Lower leg skin (tissue), 4 donors: ENCODE data around the gene HCRT. TPM values are rescaled to one million over a fixed set of nuclear protein-coding genes. Genes with fewer than 3 reads are reported as not detected.
A peak's percentile ranks its signal among the peaks of the same experiment; 100 is the strongest.
"Not testable (repeated sequence)": the region's sequence is repeated elsewhere in the genome, so short reads cannot be mapped to it uniquely, and the experiment has no call there.

Source experiments
- DNase-seq, 2 donors: peaks; one replicate each; pipeline ENCODE4 v3.0.0-alpha.2; 2019; ENCODE audit warnings: low spot score in 2 of 2
- H3K4me3 ChIP-seq: fragments of 200-600 bp; sonication (generic); 2 replicates; pipeline ENCODE4 v1.5.1; 2017; ENCODE audit warnings: mild to moderate bottlenecking, low read depth; ENCODE audit not compliant: poor library complexity, severe bottlenecking
- POLR2A ChIP-seq, 2 donors: fragments of 450-650 bp; IDR thresholded peaks; one replicate each; pipeline ENCODE4 v1.6.1; 2016 to 2017; ENCODE audit warnings: antibody characterized with exemption in 2 of 2, mild to moderate bottlenecking in 1 of 2, moderate library complexity in 1 of 2
- WGBS, 2 donors: methylation state at CpG; one replicate each; pipeline ENCODE4 v1.1.5; 2018; 5-methylcytosine and 5-hydroxymethylcytosine counted together
- intact Hi-C: fragments of 100-400 bp; cut with DNase I; formaldehyde crosslinking; loops from one replicate; pipeline ENCODE4 v1.15.0; 2023; ENCODE audit warnings: low total_unique reads
- total RNA-seq, 4 donors: library from RNA; depleted of rRNA; stranded (reverse); fragments of >200 nt; gene quantifications; one replicate each; pipeline ENCODE4 v1.1.0, GENCODE V29; 2016
- TF ChIP-seq, protein P1 (sequence below), 3 donors: fragments of 450-650 bp; IDR thresholded peaks; one replicate each; pipeline ENCODE4 v1.5.1; 2016; ENCODE audit warnings: antibody characterized with exemption in 3 of 3, mild to moderate bottlenecking in 3 of 3, moderate library complexity in 2 of 3

The HCRT gene
- total RNA-seq, 4 donors from 2014 or later = not detected

DNA sequence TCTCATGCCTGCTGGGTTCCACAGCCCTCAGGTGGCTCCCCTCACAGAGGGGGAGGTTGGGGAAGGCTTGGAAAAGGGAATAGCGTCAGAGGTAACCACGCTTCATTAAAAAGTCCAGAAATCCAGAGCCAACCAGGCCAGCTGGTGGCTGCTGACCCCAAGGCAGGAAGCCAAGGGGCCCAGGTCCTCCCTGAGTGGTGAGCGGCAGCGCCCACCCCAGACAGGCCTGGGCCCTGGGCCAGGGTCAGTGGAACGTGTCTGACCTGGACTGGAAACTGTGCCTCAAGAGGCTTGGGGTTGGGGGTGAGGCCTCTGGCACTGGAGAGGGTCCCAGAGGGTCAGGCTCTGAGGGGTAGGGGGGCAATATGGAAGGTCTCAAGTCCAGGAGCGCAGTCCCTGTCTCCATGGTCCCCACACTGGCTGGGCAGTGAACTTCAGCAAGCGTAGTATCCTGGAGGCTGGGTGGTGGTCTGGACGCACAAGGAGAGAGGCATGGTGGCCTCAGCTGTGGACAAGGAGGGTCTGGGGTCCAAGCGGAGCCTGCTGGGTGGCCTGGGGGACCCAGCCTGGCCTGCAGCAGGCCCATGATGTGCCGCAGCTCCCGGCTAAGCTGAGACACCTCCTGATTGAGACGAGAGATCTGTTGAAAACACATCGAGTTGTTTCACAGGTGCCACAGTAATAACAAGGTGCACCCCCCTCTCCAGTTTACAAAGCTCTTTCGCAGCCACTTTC lies 25.3 kb downstream of the HCRT start:
- no peak overlapping the region for H3K4me3 ChIP-seq
- 78 to 79% methylated on average over 14 of the region's 14 CpGs for WGBS, 2 donors
- intact Hi-C loops = no loop called here
- DNase-seq = no peak
- no peak for TF ChIP-seq POLR2A (IDR thresholded peaks at IDR 0.05)
- TF ChIP-seq, protein P1, sequence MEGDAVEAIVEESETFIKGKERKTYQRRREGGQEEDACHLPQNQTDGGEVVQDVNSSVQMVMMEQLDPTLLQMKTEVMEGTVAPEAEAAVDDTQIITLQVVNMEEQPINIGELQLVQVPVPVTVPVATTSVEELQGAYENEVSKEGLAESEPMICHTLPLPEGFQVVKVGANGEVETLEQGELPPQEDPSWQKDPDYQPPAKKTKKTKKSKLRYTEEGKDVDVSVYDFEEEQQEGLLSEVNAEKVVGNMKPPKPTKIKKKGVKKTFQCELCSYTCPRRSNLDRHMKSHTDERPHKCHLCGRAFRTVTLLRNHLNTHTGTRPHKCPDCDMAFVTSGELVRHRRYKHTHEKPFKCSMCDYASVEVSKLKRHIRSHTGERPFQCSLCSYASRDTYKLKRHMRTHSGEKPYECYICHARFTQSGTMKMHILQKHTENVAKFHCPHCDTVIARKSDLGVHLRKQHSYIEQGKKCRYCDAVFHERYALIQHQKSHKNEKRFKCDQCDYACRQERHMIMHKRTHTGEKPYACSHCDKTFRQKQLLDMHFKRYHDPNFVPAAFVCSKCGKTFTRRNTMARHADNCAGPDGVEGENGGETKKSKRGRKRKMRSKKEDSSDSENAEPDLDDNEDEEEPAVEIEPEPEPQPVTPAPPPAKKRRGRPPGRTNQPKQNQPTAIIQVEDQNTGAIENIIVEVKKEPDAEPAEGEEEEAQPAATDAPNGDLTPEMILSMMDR (IDR thresholded peaks at IDR 0.05) = no peak

DNA sequence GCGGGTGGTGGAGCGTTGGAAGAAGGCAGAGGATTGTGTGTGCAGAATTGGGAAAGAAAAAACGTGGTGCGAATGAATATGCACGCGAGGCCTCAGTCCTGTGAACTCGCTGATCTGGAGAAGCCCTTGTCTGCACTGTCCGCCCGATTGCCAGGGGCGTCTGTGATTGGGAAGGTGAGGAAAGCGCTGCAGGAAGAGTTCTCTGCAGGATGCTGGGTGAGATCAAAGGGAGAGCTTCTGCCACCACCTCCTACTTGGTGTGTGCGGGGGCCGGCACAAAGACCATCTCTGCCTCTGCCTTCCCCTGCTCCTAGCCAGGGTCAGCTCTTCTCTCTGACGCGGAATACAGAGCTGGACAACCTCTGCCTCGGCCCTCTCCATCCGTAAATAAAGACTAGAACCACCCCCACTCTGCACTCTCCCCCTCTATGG lies 29.6 kb downstream of the HCRT start:
- WGBS, 2 donors = 35% methylated on average over 17 of the region's 17 CpGs
- no peak overlapping the region for H3K4me3 ChIP-seq
- TF ChIP-seq POLR2A (IDR thresholded peaks at IDR 0.05) = no peak
- TF ChIP-seq, protein P1 (IDR thresholded peaks at IDR 0.05) = no peak
- intact Hi-C loops = no loop called here
- DNase-seq = no peak

DNA sequence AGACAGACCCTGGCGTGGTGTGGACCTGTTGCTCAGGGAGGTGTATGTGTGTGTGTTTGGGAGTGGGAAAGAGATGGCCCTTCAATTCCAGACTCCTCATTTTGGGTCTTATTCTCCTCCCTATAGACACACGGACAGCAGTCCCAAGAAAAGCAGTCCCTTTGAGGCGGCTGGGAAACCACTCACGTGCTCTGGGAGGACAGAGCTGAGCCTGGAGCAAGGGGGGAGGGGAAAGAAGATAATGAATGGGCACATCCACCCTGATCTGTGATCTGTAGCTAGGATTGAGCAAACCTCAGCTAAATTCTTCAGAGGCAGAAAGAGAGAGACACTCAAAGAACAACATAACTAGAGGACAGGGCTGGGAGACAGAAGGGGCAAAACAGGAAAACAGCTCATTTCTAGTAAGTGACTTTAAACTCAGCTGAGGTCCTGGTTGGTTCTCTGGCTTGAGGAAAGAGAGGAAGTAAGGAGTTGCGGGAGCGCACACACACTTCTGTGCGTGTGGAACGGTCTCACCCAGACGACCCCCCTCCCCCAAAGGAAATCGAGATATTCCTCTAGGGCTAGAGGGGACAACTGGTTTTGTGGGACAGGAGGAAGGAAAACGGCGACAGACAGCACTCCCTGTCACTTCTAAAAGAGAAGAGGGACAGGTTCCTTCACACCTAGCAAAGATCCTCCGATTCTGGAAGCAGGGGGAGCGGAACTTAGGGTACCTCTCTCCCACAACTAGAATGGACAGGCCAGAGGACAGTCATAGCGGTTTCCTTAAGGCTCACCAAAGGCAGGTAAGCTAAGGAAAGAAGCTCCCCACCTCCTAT lies 31.1 kb downstream of the HCRT start:
- no peak for DNase-seq
- TF ChIP-seq POLR2A (IDR thresholded peaks at IDR 0.05) = no peak
- TF ChIP-seq, protein P1 (IDR thresholded peaks at IDR 0.05) = no peak
- 3% methylated on average over 15 of the region's 15 CpGs for WGBS, 2 donors
- peak overlapping the region; percentile 93 for H3K4me3 ChIP-seq
- intact Hi-C loops = no loop called here

DNA sequence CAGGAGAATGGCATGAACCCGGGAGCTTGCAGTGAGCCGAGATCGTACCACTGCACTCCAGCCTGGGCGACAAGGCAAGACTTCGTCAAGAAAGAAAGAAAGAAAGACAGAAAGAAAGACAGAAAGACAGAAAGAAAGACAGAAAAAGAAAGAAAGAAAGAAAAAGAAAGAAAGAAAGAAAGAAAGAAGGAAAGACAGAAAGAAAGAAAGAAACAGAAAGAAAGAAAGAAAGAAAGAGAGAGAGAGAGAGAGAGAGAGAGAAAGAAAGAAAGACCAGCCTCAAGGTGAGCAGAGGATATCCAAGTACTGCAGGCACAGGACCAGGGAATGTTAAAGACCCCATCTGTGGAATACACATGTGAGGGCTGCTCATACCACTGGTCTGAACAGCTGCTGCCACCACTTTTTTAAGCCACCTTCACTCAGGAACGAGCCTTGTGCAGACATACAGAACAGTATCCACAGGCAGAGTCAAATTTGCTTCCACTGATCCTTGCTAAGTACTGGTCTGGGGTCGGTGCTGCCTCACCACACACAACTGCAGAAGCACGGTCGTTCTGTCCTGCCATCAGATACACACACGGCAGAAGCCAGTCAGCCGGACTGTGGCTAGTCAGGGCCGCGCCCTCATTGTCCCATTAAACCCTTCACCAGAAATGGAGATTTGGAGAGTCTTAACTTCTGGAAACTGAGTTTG lies 38.2 kb downstream of the HCRT start:
- WGBS, 2 donors = 94% methylated on average over 11 to 13 of the region's 13 CpGs
- no peak for DNase-seq
- H3K4me3 ChIP-seq = no peak overlapping the region
- TF ChIP-seq, protein P1 (IDR thresholded peaks at IDR 0.05) = no peak
- TF ChIP-seq POLR2A (IDR thresholded peaks at IDR 0.05) = no peak
- intact Hi-C loops = no loop called here

DNA sequence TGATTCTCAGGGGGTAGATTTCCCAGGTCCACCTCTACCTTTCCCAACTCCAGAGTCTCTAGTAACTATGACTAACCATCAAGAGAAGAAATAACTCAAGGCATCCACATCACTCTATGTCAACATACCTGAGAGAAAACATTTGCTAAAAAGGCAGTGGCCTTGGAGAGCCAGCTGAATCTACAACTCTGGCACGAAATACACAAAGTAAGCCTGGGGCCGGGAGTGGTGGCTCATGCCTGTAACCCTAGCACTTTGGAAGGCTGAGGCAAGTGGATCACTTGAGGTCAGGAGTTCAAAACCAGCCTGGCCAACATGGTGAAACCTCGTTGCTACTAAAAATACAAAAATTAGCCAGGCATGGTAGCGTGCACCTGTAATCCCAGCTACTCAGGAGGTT lies 42.1 kb downstream of the HCRT start:
- DNase-seq, H3K4me3 ChIP-seq, intact Hi-C loops: not testable (repeated sequence)
- WGBS, 2 donors = 79 to 89% methylated on average over 4 of the region's 4 CpGs

DNA sequence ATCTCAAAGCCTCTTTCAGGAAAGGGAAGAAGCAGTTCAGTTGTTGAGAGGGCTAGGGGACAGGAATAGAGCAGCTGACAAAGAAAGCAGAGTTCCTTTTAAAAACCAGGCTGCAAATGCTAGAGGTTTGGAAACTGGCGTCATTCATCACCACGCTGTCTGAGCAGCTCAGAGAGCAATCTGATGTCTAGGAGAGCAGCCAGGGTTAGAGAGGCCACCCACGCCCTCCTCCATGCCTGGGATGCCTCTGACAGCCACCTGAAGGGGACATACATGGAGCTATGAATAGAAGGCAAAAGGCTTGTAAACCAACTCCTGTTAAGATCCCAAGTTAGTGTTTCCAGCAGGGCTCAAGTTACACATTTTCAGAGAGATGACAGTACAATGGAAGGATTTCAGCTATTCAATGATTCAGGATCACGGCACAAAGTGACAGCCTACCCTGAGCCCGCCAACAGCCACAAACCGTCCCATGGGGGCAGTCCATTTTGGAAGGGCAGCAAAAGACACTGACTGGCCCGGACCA lies 42.8 kb downstream of the HCRT start:
- 71 to 83% methylated on average over 7 of the region's 7 CpGs for WGBS, 2 donors
- intact Hi-C loops = no loop called here
- no peak overlapping the region for H3K4me3 ChIP-seq
- TF ChIP-seq POLR2A (IDR thresholded peaks at IDR 0.05) = no peak
- TF ChIP-seq, protein P1 (IDR thresholded peaks at IDR 0.05) = no peak
- DNase-seq = no peak
